ENCODE measurements around the gene SSTR5. TPM values are rescaled to one million over a fixed set of nuclear protein-coding genes. Genes with fewer than 3 reads are reported as not detected.

SSTR5 gene
- total and polyA plus RNA-seq, 2 of the 4 experiments (the other 2 are of a cell fraction): not detected

DNA sequence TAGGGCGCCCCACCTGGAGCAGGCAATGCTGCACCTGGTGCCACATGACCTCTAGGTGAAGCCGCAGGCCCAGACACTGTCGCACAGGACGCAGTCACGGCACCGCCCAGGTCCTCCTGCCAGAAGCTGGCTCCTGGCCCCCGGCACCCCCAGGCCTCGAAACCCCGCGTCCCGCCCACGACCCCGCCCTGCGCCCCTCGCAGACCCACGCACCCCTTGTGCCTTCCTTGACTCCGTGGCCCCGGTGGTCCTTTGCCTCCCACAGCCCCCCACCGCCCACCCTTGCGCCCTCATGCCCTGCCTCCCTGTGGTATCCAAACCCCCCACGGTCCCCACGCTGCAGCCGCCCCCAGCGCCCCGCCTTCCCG is 29.8 kb downstream of the SSTR5 start:
- DNase-seq (no peak), ATAC-seq (ENCODE audit: low read depth) (no peak)
- H2BK15ac ChIP-seq (ENCODE audit: low read depth, low read length): no peak overlapping the region
- no peak overlapping the region for H2AFZ ChIP-seq (replicated peaks; ENCODE audit: low read length, poor library complexity)
- H3K4me1 ChIP-seq (ENCODE audit: control insufficient read depth, insufficient read depth, low read length): 0 out of 2 replicates have a peak, but pooled peaks cover 2% of the 10 kb centered on the region
- H3K18ac ChIP-seq (ENCODE audit: low read depth, low read length): no peak overlapping the region
- H3K36me3 ChIP-seq (ENCODE audit: control insufficient read depth, insufficient read depth, low read length): no peaks in the 10 kb centered on the region
- H2BK120ac ChIP-seq (ENCODE audit: low read depth, low read length): no peak overlapping the region
- no peak overlapping the region for H3K9ac ChIP-seq (ENCODE audit: low read depth, low read length)
- no peak overlapping the region for H3K4me3 ChIP-seq (ENCODE audit: insufficient read depth, low read depth, low read length)
- intact Hi-C loops (cut with micrococcal nuclease) (loop anchor here (2.0 kb wide), 1 partner anchor 46 kb away; no protein-coding TSS in a partner anchor), dilution Hi-C loops (cut with HindIII; ENCODE audit: low sequenced_read_pairs, unreplicated experiment) (no loop called here), in situ Hi-C loops (cut with MboI; ENCODE audit: low sequenced_read_pairs) (no loop called here)
- H3K79me1 ChIP-seq (ENCODE audit: low read depth in 1 of 2, low read length in 2 of 2): no peaks in the 10 kb centered on the region
- no peak overlapping the region for H3K23ac ChIP-seq (ENCODE audit: low read depth, low read length)
- H4K5ac ChIP-seq (ENCODE audit: low read depth, low read length): no peak overlapping the region
- no peak overlapping the region for H3K14ac ChIP-seq (replicated peaks; ENCODE audit: low read depth, low read length)
- H3K9me1 ChIP-seq (ENCODE audit: insufficient read depth, low read length): no peaks in the 10 kb centered on the region
- H4K20me1 ChIP-seq (ENCODE audit: insufficient read depth, low read length): no peaks in the 10 kb centered on the region; the same call in 1 of the 2 replicates
- no peak overlapping the region for H4K8ac ChIP-seq (ENCODE audit: low read depth in 2 of 2, low read length in 2 of 2)
- H3K56ac ChIP-seq (ENCODE audit: extremely low read depth, insufficient read depth, low read length): no peak overlapping the region
- H3K4ac ChIP-seq (ENCODE audit: low read depth, low read length): no peak overlapping the region
- ChIA-PET POLR2A (ENCODE audit: unreplicated experiment) (no interaction called here), CTCF (no interaction called here)
- H3K27ac ChIP-seq (ENCODE audit: insufficient read depth, low read length): no peak overlapping the region
- no peak overlapping the region for H3K4me2 ChIP-seq (ENCODE audit: low read depth, low read length)
- no peak overlapping the region for H2BK5ac ChIP-seq (ENCODE audit: low read depth, low read length, poor library complexity, severe bottlenecking)
- H2AK5ac ChIP-seq (ENCODE audit: low read depth, low read length): no peak overlapping the region
- TF ChIP-seq, protein P1, sequence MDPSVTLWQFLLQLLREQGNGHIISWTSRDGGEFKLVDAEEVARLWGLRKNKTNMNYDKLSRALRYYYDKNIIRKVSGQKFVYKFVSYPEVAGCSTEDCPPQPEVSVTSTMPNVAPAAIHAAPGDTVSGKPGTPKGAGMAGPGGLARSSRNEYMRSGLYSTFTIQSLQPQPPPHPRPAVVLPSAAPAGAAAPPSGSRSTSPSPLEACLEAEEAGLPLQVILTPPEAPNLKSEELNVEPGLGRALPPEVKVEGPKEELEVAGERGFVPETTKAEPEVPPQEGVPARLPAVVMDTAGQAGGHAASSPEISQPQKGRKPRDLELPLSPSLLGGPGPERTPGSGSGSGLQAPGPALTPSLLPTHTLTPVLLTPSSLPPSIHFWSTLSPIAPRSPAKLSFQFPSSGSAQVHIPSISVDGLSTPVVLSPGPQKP (IDR thresholded peaks at IDR 0.05; ENCODE audit: borderline replicate concordance, low read depth, low read length): no peak
- TF ChIP-seq CHD1 (IDR thresholded peaks at IDR 0.05; ENCODE audit: low read depth, low read length) (no peak), FOS (IDR thresholded peaks at IDR 0.05; ENCODE audit: low read depth, low read length) (no peak), CEBPB (IDR thresholded peaks at IDR 0.05; ENCODE audit: low read depth, low read length) (no peak), BHLHE40 (IDR thresholded peaks at IDR 0.05; ENCODE audit: low read depth, low read length) (no peak), RAD21 (IDR thresholded peaks at IDR 0.05; ENCODE audit: low read length) (no peak), POLR2A (IDR thresholded peaks at IDR 0.05; ENCODE audit: low read depth, low read length) (no peak), NFE2L2 (IDR thresholded peaks at IDR 0.05; ENCODE audit: low read depth, low read length) (no peak), MAZ (IDR thresholded peaks at IDR 0.05; ENCODE audit: borderline replicate concordance, low read depth, low read length) (no peak), SMC3 (IDR thresholded peaks at IDR 0.05; ENCODE audit: low read depth, low read length) (no peak), RCOR1 (IDR thresholded peaks at IDR 0.05; ENCODE audit: insufficient replicate concordance, low read length) (no peak), MAFK (IDR thresholded peaks at IDR 0.05; ENCODE audit: low read depth, low read length) (no peak), MXI1 (IDR thresholded peaks at IDR 0.05; ENCODE audit: borderline replicate concordance, low read depth, low read length) (no peak)
- TF ChIP-seq, protein P2, sequence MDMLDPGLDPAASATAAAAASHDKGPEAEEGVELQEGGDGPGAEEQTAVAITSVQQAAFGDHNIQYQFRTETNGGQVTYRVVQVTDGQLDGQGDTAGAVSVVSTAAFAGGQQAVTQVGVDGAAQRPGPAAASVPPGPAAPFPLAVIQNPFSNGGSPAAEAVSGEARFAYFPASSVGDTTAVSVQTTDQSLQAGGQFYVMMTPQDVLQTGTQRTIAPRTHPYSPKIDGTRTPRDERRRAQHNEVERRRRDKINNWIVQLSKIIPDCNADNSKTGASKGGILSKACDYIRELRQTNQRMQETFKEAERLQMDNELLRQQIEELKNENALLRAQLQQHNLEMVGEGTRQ (IDR thresholded peaks at IDR 0.05; ENCODE audit: low read depth, low read length): no peak
- H4K91ac ChIP-seq (ENCODE audit: insufficient read depth, low read depth, low read length): no peak overlapping the region
- no TSS peak for BruUV-seq (replicated peaks)
- 50% methylated on average over 11 of the region's 26 CpGs; no CpG with 5 or more reads in 1 of the 2 experiments for WGBS, 2 experiments (ENCODE audit: extremely low coverage in 2 of 2, insufficient read length in 1 of 2)
- H3K9me3 ChIP-seq (ENCODE audit: control insufficient read depth, insufficient read depth, low read length): no peaks in the 10 kb centered on the region
- no peak overlapping the region for H2AK9ac ChIP-seq (replicated peaks; ENCODE audit: low read depth, low read length, poor library complexity)
- peaks cover 22% of the 10 kb centered on the region; the same call in 1 of the 2 replicates for H3K27me3 ChIP-seq (ENCODE audit: control insufficient read depth, insufficient read depth, low read length)
- no peak overlapping the region for H2BK20ac ChIP-seq (ENCODE audit: low read depth, low read length)

All from IMR-90 (cell line).